CD4-positive, alpha-beta T cell treated with Interleukin-15 for 1 hour (primary cell): ENCODE measurements around the gene PCGF2.
"Not testable (repeated sequence)": the region's sequence is repeated elsewhere in the genome, so short reads cannot be mapped to it uniquely, and the experiment has no call there.

Experiments used
- DNase-seq: peaks from one replicate; pipeline ENCODE4 v3.0.0-alpha.2; 2020

PCGF2 gene

DNA sequence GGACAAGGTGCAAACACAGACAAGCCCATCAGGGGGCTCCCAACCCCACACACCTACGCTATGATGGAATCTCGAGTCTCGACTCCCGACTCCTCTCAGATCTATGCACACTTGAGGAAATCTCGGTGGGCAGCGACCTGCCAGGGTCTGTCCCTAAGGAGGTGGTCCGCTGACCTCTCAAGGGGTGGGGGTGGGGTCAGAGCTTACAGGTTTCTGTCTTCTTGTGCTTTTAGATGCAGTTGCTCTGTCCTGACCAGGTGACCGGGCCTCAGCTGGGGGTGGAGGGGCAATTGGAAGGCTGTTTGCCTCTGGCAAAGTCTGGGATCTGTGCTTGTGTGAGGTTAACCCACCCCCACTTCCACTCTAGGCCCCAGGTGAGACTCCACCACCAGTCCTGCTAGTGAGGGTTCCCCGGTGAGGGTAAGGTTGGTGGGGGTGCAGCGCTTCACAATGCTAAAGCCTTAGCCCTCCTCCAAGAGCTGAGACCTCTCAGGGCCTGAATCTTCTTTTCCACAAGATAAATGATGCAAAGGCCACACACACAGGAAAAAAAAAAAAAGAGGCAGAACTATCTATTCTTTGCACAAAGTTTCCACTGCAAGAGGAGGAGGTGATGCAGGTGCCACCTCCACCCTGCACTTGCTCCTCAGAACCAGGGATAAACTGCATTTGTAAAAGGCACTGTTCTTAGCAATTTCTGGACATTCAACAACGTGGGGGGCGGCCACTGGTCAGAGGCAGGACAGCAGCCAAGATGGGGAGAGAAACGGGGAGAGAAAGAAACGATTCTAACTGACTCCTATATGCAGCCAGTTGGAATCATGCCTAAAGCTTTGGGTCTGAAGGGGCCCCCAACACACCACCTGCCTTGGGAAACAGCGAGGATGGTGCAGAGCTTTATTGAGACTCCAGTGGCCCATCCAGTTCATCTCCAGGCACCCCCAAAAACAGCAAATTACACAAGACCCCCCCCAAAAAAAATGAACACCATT lies 13.9 kb downstream of the PCGF2 start:
- DNase-seq, result no peak

DNA sequence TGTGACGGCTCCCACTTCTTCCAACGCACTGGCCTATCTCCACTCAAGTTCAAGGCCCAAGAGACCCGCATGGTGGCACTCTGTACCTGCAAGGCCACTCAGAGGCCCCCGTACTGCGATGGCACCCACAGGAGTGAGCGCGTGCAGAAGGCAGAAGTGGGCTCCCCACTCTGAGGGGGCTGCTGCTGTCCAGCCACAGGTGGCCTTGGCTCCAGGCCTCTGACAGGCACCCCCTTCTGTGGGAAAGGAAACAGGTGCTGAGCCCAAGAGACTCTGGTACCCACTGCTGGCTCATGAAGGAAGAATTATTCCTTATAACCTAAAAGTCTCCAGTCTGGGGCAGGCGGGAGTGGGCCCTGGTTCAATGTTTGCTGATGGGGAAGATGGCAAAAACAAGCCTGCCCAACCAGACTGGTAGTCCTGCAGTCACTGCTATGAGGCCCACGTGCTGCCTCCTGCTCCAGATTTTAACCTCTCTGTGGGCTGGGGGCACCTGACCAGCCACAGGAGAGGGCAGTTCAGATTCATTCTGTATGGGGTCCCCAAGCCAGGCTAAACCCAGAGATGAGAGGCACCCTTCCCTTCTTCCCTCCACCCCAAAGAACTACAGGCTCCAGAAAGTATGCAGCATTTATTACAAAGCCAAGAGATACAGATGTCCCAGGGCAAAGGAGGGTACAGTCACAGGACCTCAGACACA lies 14.7 kb downstream of the PCGF2 start:
- DNase-seq, result no peak

DNA sequence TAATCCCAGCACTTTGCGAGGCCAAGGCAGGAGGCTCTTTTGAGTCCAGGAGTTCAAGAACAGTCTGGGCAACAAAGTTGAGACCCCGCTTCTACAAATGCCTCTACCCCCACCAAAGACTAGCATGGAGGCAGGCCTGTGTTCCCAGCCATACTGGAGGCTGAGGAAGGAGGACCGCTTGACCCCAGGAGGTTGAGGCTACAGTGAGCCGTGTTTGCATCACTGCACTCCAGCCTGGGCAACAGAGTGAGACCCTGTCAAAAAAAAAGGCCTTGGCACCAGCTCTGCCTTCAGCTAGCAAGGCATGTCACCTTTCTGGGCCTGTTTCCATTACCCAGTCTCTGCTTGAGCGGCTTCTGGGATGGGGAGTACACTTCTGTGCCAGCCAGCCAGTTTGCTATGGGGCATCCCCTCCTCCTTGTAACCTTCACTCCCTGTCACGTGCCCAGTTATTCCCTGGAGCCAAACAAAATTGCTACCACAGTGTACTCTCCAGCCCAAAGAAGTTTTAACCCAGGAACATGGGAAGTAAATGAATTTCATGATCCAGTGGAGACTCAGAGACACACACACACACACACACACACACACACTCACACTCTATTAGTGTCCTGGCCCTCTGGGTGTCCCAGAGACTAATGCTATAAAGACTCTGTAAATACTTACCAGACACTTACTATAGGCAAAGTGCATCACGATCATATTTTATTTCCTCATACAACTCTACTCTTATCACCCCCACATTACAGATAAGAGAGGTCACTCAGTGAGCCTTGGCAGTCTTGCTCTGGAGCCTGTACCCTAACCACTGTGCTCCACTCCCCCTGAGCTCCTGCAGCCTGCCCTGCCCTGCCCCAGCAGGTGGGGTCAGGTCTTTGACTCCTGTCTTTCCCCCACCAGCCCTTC lies 15.5 kb downstream of the PCGF2 start:
- DNase-seq, result no peak

GRCh38 chr17:38731526-38732294 lies 16.4 kb downstream of the PCGF2 start:
- DNase-seq, result no peak

DNA sequence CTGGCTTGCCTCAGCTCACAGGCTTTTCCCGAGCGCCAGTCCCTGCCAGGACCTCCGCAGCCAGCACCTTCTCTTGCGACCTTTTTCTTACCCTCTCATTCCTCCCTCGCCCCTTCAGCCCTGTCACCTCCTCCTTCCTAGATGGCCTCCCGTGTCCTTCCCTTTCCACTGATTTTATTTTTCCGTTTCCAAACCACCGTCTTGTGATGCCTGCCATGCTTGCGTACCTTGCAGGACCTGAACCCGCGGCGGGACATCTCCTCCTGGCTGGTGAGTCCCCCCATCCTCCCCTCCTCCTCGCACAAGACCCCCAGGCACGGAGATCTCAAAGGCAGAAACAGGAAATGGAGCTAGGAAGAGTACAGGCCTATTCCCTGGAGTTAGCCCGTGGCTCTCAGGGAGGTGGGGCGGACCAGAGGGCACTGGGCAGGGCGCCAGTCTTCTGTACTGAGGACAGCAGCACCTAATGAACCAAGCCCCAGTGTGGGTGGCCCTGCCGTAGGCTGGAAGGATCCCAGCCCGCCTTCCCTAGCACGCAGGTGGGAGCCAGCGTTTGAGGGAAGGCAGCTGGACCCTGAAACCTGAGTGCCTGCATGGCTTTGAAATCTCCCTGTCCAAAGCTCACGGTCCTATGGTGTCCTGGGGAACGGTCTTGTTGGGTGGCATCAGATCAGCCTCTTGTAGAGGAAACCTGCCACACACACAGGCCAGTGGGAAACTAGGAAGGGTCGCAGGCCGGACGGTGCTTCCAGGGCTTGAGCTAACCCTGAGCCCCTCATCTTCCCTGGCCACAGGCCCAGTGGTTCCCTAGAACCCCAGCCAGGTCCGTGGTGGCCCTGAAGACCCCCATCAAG lies 17.4 kb downstream of the PCGF2 start:
- DNase-seq, result no peak

GRCh38 chr17:38729886-38730525 lies 18.1 kb downstream of the PCGF2 start, which contains the start of gene CISD3:
CISD3 (plus strand) TSS chr17:38730341; CDS start chr17:38730359, 18 bp downstream.
- peak; percentile 89 for DNase-seq

DNA sequence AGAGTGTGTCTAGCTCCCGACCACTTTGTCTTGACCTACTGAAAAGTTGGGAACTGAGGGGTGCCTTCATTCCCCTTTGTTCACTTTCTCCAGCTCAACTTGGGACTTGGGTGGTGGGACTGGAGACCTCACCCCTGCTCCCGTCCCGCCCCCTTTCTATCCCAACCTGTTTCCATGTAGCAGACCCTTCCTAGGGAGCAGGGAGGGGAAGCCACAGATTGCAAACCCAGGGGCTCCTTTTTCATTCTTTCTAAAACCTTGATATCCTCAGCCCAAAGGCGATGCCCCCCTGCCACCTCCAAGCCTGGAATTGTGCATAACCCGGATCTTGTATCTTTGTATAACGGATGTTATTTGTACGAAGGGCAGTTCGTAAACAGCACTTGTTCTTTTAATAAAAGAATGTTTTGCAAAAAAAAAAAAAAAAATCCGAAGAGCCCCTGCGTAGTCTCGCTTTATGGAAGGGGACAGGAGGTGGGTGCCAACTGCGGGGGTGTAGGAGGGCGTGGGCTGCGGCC lies 18.7 kb downstream of the PCGF2 start:
- DNase-seq, result no peak

DNA sequence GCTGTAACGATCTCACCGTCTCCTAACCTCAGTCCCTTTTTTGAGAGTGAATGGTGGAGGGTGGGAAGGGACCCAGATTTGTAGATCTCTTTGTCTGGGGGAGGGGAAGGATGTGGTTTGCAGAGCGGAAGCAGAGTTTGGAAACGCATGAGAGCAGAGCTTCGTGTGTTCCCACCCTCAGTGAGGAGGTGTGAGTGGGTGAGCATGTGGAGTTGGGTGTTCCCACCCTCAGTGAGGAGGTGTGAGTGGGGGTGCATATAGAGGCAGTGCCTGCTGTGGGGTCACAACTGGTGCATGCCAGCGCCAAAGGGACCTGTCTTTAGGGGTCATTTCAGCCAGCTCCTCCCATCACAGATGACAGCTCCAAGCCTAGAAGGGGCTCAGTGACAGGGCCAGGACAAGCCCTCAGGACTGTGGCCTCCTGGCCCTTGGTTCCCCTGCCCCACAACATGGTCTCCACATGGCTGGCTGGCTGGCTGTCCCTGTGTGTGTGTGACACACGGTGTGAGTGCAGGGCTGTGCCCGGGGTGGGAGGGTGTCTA lies 19.8 kb downstream of the PCGF2 start:
- peak; percentile 85 for DNase-seq

DNA sequence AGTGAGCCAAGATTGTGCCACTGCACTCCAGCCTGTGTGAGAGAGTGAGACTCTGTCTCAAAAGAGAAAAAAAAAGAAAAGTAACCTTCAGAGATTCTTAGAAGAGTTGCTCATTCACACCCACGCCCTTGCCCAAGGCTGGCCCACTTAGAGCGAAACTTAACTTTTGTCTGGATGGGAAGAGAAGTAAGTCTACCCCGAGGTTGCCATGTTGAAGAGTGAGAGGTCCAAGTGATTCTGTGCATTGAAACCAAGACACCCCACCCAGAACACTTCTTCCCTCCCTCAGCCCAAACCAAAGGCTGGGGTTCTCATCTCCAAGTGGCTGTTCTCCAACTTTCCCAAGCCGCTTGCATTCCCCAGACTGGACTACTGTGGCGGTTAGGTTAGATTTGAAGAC lies 20.4 kb downstream of the PCGF2 start:
- peak; percentile 76 for DNase-seq

DNA sequence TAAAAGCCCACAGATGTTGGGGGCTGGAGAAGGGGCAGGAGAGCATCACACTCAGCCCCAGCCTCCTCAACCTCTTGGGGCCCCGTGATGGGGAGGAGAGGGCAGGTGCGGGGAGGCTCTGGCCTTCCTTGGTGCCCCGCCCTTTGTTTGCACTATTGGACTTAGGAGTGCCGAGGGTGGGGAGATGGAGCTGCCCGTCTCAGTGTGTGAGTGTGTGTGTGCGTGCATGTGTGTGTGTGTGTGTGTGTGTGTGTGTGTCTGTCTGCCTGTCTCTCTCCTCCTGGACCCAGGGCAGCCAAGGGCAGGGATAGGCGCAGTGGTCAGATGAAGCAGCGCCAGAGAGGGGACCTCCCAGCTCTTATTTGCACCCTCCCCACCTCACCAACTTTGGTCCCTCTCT lies 22.0 kb downstream of the PCGF2 start:
- DNase-seq, result not testable (repeated sequence)

- no peak for DNase-seq
Measured at GRCh38 chr17:38725066-38725465, 23.1 kb downstream of the PCGF2 start.

GRCh38 chr17:38724337-38724988 lies 23.7 kb downstream of the PCGF2 start:
- DNase-seq, result no peak

- no peak for DNase-seq
Measured at GRCh38 chr17:38721802-38722201, 26.3 kb downstream of the PCGF2 start.

DNA sequence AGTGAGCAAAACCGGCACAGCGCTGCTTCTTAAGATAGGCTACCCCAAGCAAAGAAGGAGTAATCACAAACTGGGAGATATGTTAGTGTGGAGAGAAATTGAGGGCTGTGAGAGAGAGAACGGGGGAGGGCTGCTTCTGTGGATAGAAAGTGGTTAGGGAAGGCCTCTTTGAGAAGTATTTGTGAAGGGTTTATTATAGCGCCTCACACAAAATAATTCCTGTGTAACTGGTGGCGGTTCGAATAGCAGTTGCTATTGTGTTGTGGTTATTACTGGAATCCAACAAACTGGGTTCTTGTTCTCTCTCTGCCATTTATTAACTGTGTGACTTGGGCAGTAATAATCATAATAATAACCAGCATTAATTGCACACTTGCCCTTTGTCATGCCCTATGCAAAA lies 27.2 kb downstream of the PCGF2 start:
- no peak for DNase-seq

DNA sequence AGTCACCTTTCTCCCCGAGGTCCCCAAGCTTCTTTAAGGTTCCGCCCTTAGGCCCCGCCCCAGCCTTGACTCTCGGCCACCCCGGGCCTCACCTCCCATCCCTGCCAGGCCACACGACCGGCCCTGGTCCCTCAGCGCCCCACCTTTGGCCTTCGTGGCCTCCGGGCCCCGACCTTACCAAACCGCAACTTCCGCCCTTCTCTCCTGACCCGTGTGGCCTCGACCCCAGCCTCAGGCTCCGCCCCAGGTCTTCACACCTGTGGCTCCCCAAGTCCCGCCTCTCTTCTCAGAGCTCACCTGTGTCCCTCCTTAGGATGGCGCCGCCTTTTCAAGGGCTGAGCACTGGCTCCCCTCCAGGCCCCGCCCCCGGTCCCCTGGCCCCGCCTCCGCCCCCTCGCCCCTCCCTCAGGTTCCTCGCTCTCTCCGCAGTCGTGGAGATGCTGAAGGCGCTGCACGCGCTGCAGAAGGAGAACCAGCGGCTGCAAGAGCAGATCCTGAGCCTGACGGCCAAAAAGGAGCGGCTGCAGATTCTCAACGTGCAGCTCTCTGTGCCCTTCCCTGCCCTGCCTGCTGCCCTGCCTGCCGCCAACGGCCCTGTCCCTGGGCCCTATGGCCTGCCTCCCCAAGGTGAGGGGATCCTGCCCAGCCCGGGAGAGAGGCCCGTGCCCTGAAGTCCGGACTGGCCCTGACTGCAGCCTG lies 28.0 kb downstream of the PCGF2 start:
- no peak for DNase-seq

DNA sequence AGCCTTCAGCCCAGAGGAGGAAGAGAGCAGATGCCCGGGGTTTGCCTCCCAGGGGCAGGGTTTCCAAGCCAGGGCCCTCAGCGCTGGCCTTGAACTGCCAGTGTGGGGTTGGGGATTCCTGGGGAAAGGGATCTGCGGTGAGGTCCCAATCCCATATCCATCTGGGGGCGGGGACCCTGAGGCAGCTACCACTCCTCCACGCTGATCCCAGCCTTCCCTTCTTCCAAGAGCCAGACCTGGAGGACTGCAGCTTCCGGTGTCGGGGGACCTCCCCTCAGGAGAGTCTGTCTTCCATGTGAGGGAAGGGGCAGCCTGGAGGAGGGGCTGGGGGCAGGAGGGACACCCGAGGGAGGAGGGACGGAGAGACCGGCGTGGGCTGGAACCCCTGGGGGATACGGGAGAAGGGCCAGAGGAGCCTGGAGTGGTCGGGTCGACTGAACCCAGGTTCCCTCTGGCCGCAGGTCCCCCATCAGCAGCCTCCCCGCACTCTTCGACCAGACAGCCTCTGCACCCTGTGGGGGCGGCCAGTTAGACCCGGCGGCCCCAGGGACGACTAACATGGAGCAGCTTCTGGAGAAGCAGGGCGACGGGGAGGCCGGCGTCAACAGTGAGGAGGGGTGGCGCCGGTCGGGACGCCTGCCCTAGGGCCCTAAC lies 28.7 kb downstream of the PCGF2 start:
- no peak for DNase-seq

DNA sequence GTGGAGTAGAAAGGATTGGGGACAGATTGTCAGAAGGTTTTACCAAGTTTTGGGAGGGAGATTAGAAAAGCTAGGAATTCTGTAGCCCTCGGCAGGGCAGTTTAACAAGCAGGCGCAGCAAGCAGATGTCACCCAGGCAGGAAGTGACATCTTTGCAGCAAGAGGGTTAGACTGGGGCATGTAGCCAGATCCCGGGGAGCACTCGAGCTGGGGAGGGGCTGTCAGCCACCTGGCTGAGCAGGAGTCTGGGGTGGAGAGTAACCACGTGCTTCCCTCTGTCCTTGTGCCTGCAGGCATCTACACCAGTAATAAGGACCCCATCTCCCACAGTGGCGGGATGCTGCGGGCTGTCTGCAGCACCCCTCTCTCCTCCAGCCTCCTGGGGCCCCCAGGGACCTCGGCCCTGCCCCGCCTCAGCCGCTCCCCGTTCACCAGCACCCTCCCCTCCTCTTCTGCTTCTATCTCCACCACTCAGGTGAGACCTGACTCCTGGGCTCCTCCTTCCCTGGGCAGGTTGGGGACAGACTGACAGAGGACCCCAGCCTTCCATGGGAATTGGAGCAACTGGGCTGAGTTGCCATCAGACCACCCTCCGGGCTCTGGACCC lies 30.9 kb downstream of the PCGF2 start:
- DNase-seq, result no peak
